Prostate gland (tissue), 2 donors: ENCODE measurements around the gene RAET1E. TPM values are rescaled to one million over a fixed set of nuclear protein-coding genes. Genes with fewer than 3 reads are reported as not detected.
"Not testable (repeated sequence)": the region's sequence is repeated elsewhere in the genome, so short reads cannot be mapped to it uniquely, and the experiment has no call there.

Experiments used
- DNase-seq: peaks from one replicate; pipeline ENCODE4 v3.0.0-alpha.2; 2019; ENCODE audit warnings: low spot score
- H3K27ac ChIP-seq, 2 donors: fragments of 200-600 bp; sonication (generic); 2 replicates each; pipeline ENCODE4 v1.5.1; 2017 to 2019
- H3K27me3 ChIP-seq: fragments of 200-600 bp; sonication (generic); replicated peaks from 2 replicates; pipeline ENCODE4 v1.5.1; 2019; ENCODE audit not compliant: insufficient read depth
- H3K36me3 ChIP-seq, 2 donors: fragments of 200-600 bp; sonication (generic); 1 replicate in 1 of 2; 2 replicates in 1 of 2; pipeline versions ENCODE4 v1.5.1 to v1.8.1; 2017 to 2019
- H3K4me1 ChIP-seq: fragments of 200-600 bp; sonication (generic); replicated peaks from 2 replicates; pipeline ENCODE4 v1.5.1; 2019
- H3K4me3 ChIP-seq, 2 donors: fragments of 200-600 bp; sonication (generic); 2 replicates each; pipeline ENCODE4 v1.5.1; 2017 to 2019
- H3K9me3 ChIP-seq: fragments of 200-600 bp; sonication (generic); 2 replicates; pipeline ENCODE4 v1.5.1; 2017
- POLR2A ChIP-seq: fragments of 450-650 bp; IDR thresholded peaks from one replicate; pipeline ENCODE4 v1.6.1; 2016; ENCODE audit warnings: antibody characterized with exemption, mild to moderate bottlenecking
- POLR2AphosphoS5 ChIP-seq: sonication (generic); formaldehyde crosslinking; IDR thresholded peaks from one replicate; pipeline ENCODE4 v1.6.1; 2017; ENCODE audit warnings: antibody characterized with exemption
- WGBS: methylation state at CpG from one replicate; pipeline ENCODE4 v1.1.5; 2018; 5-methylcytosine and 5-hydroxymethylcytosine counted together
- intact Hi-C: fragments of 100-400 bp; cut with DNase I; formaldehyde crosslinking; loops from one replicate; pipeline ENCODE4 v1.14.2; 2022
- total RNA-seq, 2 donors: library from RNA; depleted of rRNA; stranded (reverse); fragments of >200 nt; gene quantifications; one replicate each; pipeline ENCODE4 v1.1.0, GENCODE V29; 2016
- TF ChIP-seq, protein P1 (sequence below), 4 experiments: fragments of 200-600 bp in 2 of 4; fragments of 450-650 bp in 2 of 4; sonication (generic) in 2 of 4; IDR thresholded peaks; 1 replicate in 3 of 4; 2 replicates in 1 of 4; pipeline ENCODE4 v1.5.1; 2016 to 2019; ENCODE audit warnings: antibody characterized with exemption in 4 of 4, mild to moderate bottlenecking in 2 of 4, moderate library complexity in 2 of 4

Gene RAET1E
- total RNA-seq, 2 donors from 2014 or later: 0.23 to 0.77 TPM

DNA sequence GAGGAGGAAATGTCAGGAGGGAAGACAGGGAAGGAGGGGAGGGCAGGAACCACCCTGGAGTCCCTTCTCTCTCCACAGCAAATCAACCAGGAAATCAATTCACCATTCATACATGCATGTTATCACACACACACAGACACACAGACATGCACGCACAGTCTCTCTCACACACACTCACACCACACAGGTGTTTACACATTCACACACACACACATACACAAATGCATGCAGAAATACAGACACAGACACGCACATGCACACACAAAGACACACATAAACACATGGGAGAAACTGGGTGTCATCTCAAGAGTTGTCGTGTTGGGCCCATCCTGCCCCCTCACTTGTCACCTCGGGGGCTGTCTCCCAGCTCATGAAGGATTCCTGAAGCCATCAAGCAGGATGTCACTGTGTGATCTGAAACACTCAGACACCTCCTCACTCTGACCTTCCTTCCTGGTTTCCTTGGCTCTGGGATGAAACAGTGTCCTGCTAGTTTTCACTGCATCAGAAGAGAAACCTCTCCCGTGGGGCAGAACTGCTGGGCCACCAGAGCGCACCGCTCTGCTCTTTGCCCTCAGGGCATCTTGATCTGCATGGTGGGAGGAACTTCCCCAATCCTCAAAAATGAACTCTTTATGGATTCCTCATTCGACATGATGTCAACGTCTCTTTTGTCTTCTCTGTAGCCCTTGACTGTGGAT is 15.8 kb upstream of the RAET1E start:
- intact Hi-C loops: no loop called here
- Histone ChIP-seq H3K27ac (no peak overlapping the region), H3K4me3 (no peak overlapping the region), H3K9me3 (no peaks in the 10 kb centered on the region), H3K36me3 (no peaks in the 10 kb centered on the region), H3K27me3 (no peaks in the 10 kb centered on the region), H3K4me1 (no peaks in the 10 kb centered on the region)
- TF ChIP-seq POLR2A: no peak
- no peak for TF ChIP-seq POLR2AphosphoS5
- TF ChIP-seq, protein P1, sequence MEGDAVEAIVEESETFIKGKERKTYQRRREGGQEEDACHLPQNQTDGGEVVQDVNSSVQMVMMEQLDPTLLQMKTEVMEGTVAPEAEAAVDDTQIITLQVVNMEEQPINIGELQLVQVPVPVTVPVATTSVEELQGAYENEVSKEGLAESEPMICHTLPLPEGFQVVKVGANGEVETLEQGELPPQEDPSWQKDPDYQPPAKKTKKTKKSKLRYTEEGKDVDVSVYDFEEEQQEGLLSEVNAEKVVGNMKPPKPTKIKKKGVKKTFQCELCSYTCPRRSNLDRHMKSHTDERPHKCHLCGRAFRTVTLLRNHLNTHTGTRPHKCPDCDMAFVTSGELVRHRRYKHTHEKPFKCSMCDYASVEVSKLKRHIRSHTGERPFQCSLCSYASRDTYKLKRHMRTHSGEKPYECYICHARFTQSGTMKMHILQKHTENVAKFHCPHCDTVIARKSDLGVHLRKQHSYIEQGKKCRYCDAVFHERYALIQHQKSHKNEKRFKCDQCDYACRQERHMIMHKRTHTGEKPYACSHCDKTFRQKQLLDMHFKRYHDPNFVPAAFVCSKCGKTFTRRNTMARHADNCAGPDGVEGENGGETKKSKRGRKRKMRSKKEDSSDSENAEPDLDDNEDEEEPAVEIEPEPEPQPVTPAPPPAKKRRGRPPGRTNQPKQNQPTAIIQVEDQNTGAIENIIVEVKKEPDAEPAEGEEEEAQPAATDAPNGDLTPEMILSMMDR (IDR thresholded peaks at IDR 0.05): no peak
- 69% methylated on average over 9 of the region's 9 CpGs for WGBS
- DNase-seq: no peak

DNA sequence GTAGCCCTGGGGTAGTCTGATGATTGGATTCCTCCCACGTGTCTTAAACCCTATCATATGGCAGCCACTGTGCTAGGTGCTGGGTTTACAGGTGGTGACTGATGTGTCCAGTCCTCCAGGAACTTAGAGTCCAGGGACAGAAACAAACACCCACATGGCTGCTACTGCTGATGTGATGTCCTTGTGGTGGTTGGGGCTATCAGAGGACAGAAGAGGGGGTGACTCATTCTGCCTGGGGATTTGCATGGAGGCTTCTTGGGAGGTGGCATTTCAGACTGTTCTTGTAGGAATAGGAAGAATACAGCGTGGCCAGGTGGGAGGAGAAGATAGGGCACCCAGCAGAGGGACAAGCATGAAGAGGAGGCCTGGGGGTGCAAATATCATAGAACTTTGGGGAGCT is 15.2 kb upstream of the RAET1E start:
- Histone ChIP-seq H3K27ac (no peak overlapping the region), H3K4me3 (no peak overlapping the region), H3K4me1 (no peaks in the 10 kb centered on the region), H3K9me3 (no peaks in the 10 kb centered on the region), H3K27me3 (no peaks in the 10 kb centered on the region), H3K36me3 (no peaks in the 10 kb centered on the region)
- intact Hi-C loops: no loop called here
- TF ChIP-seq, protein P1 (IDR thresholded peaks at IDR 0.05): no peak
- no peak for TF ChIP-seq POLR2AphosphoS5
- TF ChIP-seq POLR2A: no peak
- no peak for DNase-seq
- 77% methylated on average over 2 of the region's 2 CpGs for WGBS

DNA sequence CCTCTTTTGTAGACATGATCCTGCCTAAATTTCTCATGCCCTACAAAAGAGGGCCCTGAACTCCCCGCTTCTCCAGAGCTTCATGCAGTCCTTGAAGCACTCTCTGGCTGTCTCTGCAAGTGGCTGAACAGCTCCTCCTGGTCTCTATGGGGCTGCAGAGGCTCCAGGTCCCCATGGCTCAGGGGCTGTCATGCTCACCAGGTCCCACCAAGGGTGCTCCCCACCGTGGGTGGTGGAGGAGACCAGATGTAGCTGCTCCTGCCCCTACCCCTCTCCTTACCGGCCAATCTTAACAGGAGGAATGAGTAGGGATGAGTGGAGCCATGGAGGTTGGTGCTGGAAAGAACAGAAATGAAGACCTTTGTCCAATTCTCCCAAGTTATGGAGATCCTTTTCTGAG is 14.8 kb upstream of the RAET1E start:
- H3K27me3 ChIP-seq, H3K9me3 ChIP-seq, H3K36me3 ChIP-seq, H3K27ac ChIP-seq, intact Hi-C loops, DNase-seq, H3K4me3 ChIP-seq, H3K4me1 ChIP-seq: not testable (repeated sequence)
- 80% methylated on average over 3 of the region's 3 CpGs for WGBS

DNA sequence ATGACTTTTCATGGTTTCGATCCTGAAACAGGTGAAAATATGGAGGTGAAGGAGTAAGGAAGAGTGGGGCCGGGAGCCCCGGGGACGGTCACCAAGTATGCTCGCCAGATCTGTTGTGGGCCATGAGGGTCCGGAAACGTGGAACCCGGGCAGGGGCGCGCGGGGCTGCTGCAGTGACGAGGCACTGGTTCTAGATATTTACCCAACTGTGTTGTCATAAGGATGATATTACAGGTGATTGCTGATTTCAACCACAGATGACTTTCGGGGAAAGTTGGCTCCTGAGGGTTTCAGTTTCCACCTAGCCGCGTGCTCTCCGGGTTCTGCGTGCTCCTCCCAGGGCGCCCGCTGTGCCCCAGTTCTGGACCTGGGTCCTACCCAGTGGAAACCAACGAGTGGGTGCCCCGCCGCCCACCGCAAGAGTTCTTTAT is 12.8 kb upstream of the RAET1E start:
- Histone ChIP-seq H3K27me3 (no peaks in the 10 kb centered on the region), H3K27ac (no peak overlapping the region), H3K36me3 (no peaks in the 10 kb centered on the region), H3K4me1 (no peaks in the 10 kb centered on the region), H3K4me3 (no peak overlapping the region), H3K9me3 (no peaks in the 10 kb centered on the region)
- 93% methylated on average over 23 of the region's 23 CpGs for WGBS
- TF ChIP-seq, protein P1 (IDR thresholded peaks at IDR 0.05): no peak
- TF ChIP-seq POLR2A (no peak), POLR2AphosphoS5 (no peak)
- intact Hi-C loops: no loop called here
- no peak for DNase-seq

DNA sequence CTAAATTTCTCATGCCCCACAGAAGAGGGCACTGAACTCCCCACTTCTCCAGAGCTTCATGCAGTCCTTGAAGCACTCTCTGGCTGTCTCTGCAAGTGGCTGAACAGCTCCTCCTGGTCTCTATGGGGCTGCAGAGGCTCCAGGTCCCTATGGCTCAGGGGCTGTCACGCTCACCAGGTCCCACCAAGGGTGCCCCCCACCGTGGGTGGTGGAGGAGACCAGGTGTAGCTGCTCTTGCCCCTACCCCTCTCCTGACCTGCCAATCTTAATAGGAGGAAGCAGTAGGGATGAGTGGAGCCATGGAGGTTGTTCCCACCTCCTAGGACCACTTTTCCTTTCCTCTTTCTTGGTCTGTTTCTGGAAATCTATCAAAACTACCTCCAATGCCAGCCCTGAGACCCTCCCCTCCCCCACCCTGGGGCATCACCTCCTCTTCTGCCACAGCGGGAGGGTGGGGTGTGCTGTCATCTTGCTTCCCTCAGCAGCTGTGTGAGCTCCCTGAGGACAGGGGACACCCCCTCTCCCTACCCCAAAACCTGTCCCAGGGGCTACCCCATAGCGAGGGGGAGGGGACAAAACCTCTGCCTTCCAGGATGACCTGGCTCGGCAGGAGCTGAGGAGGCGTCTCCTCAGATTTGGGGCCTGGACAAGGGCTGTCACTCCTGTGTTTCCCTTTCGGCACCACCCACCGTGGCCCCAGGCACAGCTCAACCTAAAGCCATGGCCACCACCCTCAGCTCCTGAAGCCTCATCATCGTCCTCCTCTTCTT is 12.0 kb upstream of the RAET1E start:
- no peak overlapping the region for H3K4me3 ChIP-seq
- H3K27me3 ChIP-seq: no peaks in the 10 kb centered on the region
- H3K4me1 ChIP-seq: no peaks in the 10 kb centered on the region
- no peak overlapping the region for H3K27ac ChIP-seq
- no peaks in the 10 kb centered on the region for H3K9me3 ChIP-seq
- 92% methylated on average over 9 of the region's 9 CpGs for WGBS
- intact Hi-C loops: no loop called here
- no peak for DNase-seq
- H3K36me3 ChIP-seq: no peaks in the 10 kb centered on the region
- TF ChIP-seq, protein P1 (IDR thresholded peaks at IDR 0.05): no peak
- TF ChIP-seq POLR2AphosphoS5 (no peak), POLR2A (no peak)

DNA sequence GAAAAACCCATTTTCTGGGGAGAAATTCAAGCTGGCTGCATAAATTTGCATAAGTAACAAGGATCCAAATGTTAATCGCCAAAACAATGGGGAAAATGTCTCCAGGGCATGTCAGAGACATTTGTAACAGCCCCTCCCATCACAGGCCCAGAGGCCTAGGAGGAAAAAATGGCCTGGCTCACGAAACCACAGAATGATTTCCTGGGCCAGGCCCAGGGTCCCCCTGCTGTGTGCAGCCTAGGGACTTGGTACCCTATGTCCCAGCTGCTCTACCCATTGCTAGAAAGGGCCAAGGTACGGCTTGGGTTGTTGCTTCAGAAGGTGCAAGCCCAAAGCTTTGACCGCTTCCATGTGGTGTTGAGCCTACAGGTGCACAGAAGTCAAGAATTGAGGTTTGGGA is 10.6 kb upstream of the RAET1E start:
- H3K4me3 ChIP-seq, DNase-seq, H3K4me1 ChIP-seq, H3K27ac ChIP-seq, intact Hi-C loops, H3K9me3 ChIP-seq, H3K36me3 ChIP-seq, H3K27me3 ChIP-seq: not testable (repeated sequence)
- WGBS: 86% methylated on average over 4 of the region's 4 CpGs
